Heart left ventricle (tissue), 13 donors: ENCODE data around the gene AOC2.

Experiments used
- CTCF ChIP-seq, 12 donors: fragments of 200-600 bp; sonication (generic) in 4 of 12; IDR thresholded peaks; one replicate each; pipeline versions ENCODE4 v1.5.0 to v1.8.0; 2018 to 2022; ENCODE audit warnings: antibody characterized with exemption in 12 of 12, mild to moderate bottlenecking in 5 of 12
- POLR2A ChIP-seq, 2 donors: fragments of 450-650 bp; IDR thresholded peaks; one replicate each; pipeline ENCODE4 v1.6.1; 2017; ENCODE audit warnings: antibody characterized with exemption in 2 of 2, mild to moderate bottlenecking in 2 of 2, moderate library complexity in 2 of 2
- donor health status: ischemic (EF 13 %, LVEDD 7.1; RV severe dilation, severe dysfunction).
- donor health status: DM: no; HTN: yes; CAD: no.
- donor health status: DM: no; HTN: no; CAD: no.
- donor health status: ischemic (EF 25% LVEDD 6.9; RV normal size, moderate dysfunction).
- donor health status: ischemic (EF 25% LVEDD 5.7; RV mildly dilated, moderate dysfunction).
- donor health status: ischemic (EF 35%, LVEDD 5.7; RV mildly dilated, moderate dysfunction).
- donor health status: nonischemic (EF 11% LVEDD 7.7; RV severe dilation, severe dysfunction).
- donor health status: DM: yes; HTN: yes; CAD: no.
- donor health status: PGD.
- donor health status: ischemic (EF 29% LVEDD 5.4; RV normal size, mild dysfunction).
- donor health status: nonischemic (EF 23%, LVEDD 6.1; RV moderate dilation, normal function).

- TF ChIP-seq POLR2A (IDR thresholded peaks at IDR 0.05) (no peak), CTCF (IDR thresholded peaks at IDR 0.05) (no peak)
Observed at GRCh38 chr17:42830971-42831370, 13.4 kb upstream of the AOC2 start.
